Bone marrow (tissue), 2 donors: ENCODE data around the gene TMPRSS5.
"Not testable (repeated sequence)": the region's sequence is repeated elsewhere in the genome, so short reads cannot be mapped to it uniquely, and the experiment has no call there.

Experiments
- DNase-seq, 2 donors: peaks; one replicate each; lab custom pipeline; 2025; lab: John Stamatoyannopoulos, UW

The TMPRSS5 gene

DNA sequence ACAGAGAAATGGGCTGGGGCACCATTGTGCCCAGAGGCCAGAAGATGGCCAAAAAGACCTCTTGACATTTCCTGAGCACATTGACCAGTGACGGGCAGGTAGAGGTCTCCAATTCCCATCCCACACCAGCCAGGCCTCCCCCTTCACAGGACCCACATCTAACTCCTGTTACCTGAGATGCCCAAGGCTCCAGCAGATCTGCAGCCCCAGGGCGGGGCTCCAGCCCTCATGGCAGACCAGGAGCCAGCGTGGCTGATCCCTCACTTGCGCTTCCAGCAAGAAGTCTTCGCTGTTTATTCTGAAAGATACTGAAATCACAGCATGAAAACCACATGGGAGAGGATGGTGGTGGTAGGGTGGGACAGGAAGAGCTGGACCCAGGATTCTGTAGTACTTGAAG lies 9.0 kb downstream of the TMPRSS5 start:
- no peak for DNase-seq

DNA sequence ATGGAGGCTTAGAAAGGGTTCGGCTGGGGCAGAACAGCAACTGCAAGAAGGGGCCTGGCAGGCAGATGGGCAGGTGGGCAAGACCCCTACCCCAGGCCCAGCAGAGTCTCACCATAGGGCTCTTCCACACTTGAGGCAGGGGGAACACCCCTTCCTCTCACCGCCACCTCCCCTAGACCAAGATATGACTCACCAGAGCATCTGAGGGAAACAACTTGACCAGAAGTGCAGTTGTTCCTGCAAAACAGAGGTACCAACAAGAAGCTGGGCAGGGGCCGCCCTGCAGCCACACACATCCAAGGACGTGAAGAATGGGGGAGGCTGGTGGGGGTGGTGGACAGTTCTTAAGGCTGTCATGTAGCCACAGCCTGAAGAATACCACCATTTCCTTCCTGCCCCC lies 10.9 kb downstream of the TMPRSS5 start:
- no peak for DNase-seq

DNA sequence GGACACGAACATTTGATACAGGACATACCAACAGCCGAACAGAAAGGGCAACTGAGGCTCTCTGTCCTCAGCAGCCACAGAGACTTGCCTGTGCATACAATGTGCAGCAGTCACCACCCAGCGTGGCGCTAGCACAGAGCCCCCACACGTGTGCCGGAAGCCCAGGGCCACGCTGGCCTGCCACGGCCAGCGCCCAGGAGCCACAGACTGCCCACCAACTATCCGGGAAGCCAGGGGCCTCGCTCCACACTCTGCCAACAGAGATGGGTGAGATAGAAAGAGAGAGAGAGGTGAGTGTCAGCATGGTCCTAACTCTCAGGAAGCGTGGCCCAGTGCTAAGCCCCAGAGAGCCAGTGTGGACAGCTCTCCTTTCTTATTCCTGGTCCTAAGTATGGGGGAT lies 11.7 kb downstream of the TMPRSS5 start:
- no peak for DNase-seq

DNA sequence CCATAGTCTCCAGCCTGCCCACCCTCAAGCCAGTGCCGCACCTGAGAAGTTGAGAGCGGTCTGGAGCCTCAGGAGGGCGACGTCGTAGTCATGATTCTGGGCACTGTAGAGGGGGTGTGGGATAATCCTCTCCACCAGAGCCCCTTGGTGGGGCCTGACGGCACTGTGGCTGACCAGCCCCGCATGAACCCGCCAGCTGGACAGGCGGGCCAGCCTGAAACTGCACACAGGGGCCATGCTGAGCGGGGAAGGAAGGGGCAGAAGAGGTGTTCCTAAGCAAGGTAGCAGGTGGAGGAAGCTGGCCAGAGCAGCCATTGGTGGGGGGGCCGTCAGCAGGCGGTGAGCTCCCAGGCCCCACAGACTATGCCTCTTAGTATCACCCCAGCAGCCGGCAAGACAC lies 13.1 kb downstream of the TMPRSS5 start:
- no peak for DNase-seq

DNA sequence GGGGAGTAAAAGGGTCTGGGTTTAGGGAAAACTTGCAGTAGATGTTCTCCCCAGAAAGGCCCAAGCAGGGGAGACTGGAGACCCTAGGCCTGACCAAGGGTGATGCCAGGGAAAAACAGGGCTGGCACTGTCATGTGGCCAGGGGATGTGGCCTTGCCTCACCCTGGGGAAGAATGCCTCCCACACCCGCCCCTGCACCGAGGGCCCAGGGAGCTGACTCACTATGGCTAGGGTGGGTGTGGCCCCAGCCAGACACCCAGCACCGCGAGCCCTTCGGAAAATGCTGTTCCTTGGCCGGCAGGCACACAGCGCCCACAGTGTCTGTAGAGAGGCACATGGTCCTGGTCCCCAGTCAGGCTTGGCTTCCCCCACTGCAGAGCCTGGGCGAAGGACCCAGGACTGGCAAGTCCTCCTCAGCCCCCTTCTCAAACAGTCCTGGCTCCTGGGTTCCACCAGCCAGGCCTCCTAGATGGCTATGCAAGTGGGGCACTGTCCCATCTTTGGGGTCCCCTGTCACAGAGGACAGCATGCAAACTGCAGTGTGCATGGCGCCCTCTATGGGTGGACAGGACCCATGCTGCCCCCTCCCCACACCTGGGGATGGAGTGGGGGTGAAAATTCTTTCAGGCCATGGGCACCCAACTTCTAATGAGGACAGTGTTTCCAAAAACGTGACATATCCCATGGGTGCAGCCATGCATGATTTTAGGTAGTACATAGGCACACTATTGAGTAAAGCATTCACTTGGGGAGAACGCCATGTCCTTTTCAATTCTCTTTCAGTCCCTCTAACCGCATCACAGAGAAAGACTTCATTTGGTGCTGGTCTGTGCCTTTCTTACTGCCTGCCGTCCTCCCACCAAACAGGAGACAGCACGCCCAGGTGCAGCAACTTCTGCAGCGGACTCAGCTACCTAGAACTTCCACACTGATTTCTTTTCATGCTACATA lies 15.2 kb downstream of the TMPRSS5 start:
- DNase-seq = no peak

DNA sequence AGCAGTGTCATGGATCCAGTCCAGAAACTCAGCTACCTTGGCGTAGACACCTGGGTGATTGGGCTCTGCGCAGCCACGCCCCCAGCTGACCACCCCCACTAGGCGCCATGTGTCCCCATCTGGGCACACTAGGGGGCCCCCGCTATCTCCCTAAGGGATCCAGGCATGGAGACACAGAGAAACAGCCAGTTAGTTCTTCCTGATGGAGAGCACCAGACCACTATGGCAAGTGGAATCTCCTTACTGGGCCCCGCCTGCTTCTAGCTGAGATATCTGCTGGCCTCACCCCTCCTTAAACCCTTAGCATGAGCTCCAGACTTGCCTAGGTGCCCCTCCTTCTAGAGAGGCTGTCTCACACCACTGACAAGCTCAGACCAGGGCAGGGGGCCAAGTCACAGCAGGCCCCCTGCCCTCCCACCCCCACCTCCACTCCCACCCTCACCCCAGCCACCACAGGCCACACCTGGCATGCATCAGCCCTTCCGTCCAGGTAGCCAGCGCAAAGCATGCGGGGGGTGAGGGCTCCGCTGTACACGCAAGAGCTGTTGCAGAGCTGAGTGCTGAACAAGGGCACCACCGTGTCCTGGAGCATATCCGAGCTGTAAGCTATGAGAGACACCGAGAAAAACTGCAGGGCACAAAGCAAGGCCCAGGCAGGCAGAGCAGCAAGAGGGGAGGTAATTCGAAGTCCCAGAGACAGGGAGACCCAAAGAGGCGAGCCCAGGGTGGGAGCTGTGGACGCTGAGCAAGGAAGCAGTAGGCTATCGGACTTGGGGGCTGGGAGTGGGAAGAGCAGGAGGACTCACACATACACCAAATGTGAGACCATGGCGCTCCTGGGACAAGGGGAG lies 16.1 kb downstream of the TMPRSS5 start:
- no peak for DNase-seq

DNA sequence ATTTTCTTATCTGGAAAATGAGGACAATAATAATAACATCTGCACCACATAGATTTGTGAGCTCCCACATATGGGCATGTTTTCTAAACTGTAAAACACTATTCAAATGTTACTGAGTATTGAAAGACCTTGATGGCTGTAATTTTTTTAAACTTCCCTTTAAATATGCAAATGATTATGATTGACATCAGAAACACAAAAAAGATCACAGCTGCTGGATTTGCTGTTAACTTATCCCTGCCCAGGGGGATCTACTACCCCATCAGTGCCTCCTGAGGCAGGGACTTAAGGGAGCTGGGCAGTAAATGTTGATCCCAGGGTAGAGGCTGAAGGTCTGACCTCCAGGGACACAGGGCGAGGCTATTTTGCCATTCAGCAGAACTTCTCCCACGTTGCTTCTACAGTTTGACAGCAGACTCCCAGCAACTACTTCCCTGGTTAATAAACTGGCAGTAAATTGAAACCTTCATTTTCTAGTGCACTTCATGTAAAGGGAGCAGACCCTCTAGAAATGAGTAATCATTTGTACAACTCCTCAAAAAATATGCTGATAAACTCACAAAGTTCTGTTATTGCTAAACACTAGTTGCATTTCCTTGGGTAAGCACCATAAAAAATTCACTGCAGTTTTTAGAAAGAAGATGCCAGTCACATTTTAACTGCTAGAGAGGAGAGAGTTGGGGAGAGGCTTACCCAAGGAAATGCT lies 20.3 kb downstream of the TMPRSS5 start:
- DNase-seq = no peak

DNA sequence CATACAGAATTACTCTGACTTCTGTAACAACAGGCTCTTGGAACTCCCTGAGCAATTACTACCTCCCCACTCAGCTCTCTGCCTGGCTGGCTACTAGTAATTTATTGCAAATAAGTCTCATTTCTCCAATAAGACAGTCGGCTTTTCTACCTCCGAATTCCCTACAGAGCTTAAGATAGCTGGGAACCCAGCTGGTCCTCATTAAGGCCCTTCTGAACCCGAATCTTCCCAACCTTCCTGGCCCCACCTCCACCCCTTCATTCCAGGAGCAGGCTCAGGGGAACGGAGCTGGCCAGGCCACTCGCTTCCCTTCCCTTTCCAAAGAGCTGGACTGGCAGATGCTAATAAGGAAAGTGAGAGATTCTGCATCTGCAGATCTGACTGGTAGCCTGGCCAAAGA lies 21.6 kb downstream of the TMPRSS5 start:
- no peak for DNase-seq

DNA sequence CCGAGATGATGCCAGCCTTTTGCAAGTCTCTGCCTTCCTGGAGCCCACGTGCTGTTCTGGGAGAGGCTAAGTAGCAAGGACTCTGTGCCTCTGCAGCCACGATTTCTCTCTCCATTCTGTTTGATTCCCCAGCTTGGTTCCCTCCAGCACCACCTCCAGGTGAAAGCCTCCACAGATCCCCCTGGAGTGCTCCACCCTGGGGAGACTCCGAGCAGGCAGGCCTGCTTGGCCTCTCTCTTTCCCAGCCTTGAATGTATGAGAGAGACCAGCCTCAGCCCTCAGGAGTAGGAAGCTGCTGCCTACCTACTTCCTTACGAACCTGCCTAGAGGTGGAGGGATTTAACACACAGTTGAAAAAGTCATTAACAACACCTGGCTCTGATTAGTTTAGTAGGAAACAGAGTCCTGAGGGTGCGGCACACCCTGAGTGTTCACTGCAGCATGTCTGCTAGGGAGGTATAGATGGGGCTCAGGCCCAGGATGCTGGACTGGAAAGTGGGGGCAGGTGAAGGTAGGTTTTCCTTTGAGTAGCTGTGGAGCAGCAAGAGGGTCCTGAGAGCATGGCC lies 22.5 kb downstream of the TMPRSS5 start:
- no peak for DNase-seq

DNA sequence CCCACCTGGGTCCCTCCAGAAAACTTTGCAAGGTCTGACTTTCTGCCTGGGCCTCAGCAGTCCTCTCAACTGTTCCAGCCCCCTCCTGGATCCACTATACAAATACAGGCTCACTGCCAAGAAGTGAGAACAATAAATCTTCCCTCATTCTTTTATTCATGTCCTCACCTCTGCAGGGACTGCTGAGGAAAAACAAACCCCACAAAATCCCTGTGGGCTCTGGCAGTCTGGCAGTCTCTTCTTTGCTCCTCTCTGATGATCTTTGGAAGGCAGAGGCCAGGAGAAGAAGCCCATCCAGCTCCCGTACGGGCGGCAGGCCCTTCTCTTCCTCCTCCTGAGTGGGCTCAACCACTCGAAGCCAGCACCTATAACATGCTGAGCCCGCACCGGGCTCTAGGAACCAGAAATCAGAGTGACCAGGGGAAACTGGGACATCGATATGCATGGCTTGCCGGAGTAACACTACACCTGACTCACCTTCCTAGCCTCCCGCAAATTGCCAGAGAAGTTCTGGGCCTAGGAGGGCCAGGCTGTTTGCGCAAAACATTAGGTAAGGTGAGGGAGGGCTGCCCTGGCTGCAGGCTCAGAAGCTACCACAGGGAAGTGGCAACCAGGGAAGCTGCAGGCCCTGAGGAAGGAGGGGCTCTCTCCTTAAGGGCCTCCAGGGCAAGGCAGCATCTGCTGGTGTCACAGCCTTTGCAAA lies 24.2 kb downstream of the TMPRSS5 start:
- DNase-seq = no peak

DNA sequence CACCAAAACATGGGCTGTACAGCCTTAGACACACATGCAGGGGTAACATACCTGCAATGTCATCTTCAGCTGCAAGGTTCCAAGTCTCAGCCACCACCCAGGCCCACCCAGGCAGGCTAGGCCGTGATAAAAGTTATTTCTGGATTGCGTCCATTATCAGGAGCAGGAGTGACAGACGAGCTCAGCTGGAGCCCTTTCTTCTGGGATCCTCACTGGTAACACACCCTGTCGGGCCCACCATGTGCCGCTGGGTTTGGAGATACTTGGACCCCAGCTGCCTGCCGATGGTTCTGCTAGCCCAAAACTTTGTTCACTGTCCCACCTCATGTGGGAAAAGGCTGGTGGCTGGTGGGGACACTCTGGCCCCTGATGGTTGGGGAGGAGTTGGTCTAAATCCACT lies 24.8 kb downstream of the TMPRSS5 start:
- no peak for DNase-seq

DNA sequence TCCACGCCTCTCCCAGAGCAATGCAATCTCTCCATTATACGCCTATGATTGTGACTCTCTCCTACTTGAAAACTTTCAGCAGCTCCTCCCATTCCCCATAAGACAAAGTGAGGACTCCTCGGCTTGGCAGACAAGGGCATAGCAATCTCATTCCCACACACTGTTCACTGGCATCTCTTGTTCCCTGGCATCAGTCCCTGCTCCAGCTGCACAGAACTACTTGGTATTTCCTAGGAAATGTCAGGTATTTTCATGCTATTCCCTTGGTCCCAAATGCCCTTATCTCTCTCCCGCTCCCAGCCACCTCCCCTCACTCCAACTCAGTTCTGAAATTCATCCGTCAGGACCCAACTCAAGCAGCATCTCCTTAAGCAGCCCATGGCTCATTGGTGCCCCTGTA lies 28.4 kb downstream of the TMPRSS5 start:
- no peak for DNase-seq

DNA sequence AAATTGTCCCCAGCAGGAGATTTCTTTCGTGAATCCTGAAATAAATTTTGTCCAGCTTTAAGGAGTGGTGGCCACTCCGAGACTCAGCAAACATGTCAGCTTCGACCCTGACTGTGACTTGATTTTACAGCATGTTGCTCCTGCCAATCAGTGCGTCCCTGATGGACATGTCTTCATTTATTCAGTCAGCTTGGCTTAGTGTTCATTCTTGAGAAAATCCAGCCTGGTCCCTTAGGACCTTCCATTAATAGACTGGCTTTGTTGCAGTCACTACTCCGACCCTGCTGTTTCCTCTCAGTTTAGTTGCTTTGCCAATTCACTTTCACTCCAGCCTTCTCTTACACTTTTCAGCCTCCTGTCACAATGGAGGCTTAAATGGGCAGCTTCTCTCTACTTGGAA lies 30.5 kb downstream of the TMPRSS5 start:
- no peak for DNase-seq

DNA sequence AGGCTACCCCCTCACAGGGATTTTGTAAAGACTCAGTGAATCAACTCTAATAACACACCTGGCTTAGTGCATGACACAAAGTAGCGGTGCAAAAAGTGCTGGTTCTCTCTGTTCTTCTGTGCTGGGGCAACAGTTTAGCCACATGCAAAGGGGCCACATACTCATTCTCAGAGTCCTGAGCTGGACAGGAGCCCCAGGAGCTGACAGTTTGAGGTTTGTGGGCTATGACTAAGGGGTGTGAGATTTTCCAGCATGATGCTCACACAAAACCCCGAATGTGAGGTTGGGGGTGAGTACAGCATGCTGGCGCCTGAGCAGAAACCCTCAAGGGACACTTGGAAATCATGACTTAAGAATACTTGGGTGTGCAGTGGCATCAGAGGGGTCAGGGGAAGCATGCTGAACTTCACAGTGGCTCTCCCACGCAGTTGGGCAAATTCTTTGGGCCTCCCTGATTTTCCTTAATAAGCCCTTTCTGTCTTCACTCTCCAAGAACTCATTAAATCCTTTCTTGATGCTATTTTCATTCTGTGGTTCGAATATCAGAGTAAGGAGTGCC lies 31.0 kb downstream of the TMPRSS5 start:
- DNase-seq = no peak

DNA sequence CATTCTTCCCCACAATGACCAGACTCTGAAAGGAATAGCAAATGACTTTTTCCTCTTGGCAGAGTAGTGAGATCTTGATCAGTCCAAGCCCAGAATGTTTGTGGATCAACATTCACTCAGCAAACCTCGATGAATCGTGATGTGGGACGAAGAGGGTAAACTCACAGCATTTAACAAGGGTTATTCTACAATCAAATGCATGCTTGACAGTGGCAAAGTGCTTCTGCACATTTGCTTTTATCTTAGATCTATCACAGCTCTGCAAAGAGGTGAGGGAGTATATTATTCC lies 31.8 kb downstream of the TMPRSS5 start:
- DNase-seq = no peak

DNA sequence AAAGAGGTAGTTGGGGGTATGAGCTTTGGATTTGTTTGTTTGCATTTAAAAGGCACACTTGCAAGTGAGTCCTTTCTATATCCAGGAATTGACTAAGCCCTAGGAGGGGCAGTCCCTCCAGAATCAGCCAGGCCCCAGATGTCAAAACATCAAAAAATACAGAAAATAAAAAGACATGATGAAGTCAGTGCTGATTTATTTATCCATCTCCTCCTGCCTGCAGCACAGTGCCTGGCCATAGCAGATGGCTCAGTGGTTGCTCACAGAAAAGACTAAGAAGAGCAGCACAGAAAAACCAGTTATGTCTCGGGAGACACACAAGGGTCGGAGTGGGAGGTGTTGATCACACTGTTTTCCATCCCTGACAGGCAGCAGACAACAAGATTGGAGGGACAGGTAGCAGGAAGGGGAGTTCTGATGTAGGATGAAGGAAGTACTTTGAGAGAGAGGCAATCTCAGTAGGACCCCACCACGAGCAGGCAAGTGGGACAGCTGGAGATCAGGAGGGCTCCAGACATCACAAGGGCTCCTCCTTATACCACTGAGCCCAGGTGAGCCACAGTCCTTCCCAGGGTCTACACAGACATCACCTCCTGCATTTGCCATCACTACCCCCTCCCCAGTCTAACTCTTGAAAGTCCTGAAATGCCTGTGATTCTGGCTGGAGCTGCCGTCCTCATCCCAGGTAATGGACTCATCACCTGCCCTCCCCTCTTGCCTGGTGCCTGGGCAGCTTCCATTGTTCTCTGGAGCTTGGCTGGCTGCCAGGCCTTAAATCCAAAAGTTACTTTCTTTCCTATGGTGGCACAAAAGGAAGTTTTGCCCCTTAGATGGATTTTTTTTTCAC lies 32.3 kb downstream of the TMPRSS5 start:
- no peak for DNase-seq

DNA sequence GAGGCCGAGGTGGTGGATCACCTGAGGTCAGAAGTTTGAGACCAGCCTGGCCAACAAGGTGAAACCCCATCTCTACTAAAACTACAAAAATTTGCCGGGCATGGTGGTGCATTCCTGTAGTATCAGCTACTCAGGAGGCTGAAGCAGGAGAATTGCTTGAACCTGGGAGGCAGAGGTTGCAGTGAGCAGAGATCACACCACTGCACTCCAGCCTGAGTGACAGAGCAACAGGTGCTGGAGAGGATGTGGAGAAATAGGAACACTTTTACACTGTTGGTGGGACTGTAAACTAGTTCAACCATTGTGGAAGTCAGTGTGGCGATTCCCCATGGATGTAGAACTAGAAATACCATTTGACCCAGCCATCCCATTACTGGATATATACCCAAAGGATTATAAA lies 34.2 kb downstream of the TMPRSS5 start:
- DNase-seq = not testable (repeated sequence)

DNA sequence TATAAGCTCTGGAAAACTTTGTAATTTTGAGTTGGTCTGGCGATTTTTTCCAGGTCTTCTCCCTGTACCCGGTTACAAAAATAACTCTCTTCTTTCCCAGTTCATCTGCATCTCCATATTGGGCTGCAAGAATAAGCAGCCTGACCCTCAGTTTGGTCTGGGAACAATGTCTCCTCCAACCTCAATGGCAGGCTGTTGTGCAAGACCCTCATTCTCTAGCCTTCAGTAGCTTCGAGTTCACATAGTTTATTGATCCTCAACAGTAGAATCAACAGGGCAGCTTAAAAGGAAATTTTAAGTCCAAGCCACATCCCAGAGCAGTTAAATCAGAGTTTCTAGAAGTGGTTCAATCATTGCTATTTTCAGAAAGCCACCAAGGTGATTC lies 35.3 kb downstream of the TMPRSS5 start:
- no peak for DNase-seq

DNA sequence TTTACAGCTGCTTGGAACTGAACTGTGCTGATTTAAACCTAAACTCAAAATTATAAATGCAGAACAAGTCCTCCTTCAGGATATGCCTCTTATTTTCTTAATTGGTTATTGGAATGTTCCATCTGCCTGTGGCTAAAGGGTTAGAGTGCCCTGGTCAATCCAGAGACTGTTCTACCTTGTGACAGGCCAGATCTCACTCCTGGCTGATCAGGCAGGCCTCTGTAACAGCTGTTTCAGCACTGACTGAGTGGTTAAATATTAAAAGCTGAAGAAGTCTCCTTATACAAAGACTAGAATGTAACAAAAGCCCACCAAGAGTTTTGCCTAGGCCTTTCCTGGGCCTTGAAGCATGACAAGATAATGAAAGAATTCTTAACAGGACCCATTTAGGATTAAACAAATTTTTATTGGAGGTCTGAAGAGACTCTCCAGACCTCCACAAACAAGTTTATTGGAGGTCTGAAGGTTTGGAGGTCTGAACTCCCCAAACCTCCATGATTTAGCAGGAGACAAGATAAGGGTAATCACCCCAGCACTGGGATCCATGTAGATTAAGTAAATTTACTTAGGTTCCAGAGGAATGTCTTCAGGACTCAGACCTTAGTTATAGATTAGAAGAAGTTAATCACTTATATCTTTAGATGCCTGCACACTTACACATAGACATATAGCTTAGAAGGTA lies 35.8 kb downstream of the TMPRSS5 start:
- DNase-seq = no peak

DNA sequence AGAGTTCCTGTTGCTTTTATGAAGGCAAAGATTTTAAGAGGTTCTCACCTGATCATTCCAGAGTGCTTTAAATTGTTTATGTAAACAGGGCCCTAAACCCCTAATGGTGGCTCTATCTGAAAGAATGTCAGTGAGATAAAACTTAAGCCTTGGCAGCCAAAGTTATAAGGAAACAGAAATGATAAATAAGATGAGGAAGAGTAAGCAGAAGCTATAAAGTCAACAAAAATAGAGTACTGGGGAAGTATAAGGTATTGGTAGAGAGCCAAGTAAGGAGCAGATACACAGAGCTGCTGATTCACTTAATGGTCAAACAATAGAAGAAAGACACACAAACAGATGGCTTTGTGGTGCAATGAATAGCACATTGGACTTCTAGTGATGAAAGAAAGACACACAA lies 37.9 kb downstream of the TMPRSS5 start:
- no peak for DNase-seq
